GM20000 (cell line): ENCODE measurements around the gene ATP1A3.

Source experiments
- DNase-seq: peaks from one replicate; pipeline ENCODE4 v3.0.0; 2012; ENCODE audit warnings: low spot score
- TF ChIP-seq, protein P1 (sequence below): IDR thresholded peaks from 2 replicates; pipeline ENCODE4 v1.5.1; 2012; ENCODE audit warnings: mild to moderate bottlenecking, control low read depth; ENCODE audit errors: extremely low read depth, missing control alignments

Gene ATP1A3

DNA sequence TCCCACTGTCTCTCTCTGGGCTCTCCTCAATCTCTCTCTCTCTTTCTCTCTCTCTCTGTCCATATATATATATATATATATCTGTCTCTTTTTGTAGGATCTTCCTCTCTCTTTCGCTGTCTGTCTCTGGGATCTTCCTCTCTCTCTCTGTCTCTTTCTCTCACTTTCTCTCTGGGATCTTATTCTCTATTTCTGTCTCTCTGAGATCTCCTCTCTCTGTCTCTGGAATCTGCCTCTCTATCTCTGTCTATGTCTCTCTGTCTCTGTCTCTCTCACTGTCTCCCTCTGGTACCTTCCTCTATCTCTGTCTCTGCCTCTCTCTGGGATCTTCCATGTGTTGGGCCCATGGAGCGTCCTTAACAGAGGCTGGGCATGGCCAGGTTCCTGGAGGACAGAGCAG is 3.4 kb downstream of the ATP1A3 start:
- no peak for DNase-seq
- TF ChIP-seq, protein P1, sequence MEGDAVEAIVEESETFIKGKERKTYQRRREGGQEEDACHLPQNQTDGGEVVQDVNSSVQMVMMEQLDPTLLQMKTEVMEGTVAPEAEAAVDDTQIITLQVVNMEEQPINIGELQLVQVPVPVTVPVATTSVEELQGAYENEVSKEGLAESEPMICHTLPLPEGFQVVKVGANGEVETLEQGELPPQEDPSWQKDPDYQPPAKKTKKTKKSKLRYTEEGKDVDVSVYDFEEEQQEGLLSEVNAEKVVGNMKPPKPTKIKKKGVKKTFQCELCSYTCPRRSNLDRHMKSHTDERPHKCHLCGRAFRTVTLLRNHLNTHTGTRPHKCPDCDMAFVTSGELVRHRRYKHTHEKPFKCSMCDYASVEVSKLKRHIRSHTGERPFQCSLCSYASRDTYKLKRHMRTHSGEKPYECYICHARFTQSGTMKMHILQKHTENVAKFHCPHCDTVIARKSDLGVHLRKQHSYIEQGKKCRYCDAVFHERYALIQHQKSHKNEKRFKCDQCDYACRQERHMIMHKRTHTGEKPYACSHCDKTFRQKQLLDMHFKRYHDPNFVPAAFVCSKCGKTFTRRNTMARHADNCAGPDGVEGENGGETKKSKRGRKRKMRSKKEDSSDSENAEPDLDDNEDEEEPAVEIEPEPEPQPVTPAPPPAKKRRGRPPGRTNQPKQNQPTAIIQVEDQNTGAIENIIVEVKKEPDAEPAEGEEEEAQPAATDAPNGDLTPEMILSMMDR: no peak

DNA sequence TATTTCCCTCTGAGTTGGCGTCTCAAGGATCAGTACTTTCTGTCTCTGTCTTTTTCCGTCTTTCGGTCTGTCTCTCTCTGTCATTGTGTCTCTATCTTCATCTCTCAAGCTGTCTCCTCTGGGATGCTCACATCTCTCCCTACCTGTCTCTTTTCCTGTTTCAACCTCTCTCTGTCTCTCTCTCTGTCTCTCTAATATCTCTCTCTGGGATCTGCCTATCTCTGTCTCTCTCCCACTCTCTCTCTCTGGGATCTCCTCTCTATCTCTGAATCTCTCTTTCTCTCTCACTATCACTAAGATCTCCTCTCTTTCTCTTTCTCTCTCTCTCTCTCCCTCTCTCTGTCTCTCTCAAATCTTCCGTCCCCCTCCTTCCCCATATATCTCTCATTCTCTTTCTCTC is 4.0 kb downstream of the ATP1A3 start:
- TF ChIP-seq, protein P1: no peak
- no peak for DNase-seq

GRCh38 chr19:41988947-41989346 is 5.1 kb downstream of the ATP1A3 start:
- no peak for DNase-seq
- TF ChIP-seq, protein P1: no peak

DNA sequence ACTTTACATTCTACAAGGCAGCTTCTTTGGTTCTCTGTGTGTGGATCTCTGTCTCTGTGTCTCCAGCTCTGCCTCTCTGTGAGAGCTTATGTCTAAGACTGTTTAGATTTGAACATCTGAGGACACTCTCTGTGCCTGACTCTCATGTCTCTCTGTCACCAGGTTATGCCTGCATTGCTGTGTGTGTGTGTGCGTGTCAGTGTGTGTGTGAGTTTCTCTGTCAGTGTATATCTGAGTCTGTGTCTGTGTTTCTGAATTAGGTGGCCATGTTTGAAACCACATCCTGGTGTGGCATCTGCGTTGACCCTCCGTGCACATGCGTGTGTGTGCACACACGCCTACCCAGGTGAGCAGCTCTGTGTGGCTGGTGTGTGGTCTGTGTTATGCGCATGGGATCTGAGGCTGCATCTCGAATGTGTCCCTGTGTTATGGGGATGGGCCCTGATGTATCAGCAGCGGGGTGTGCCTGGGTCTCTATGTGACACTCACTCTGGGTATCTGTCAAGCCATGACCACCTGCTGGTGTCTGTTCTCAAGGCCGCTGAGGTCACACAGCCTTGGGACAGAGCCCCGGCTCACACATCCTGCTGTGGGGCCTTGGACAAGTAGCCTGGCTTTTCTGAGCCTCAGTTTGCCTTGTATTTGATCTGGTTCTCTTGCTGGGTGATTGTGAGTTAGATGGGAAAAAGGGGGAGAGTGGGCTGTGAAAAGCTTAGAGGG is 6.7 kb downstream of the ATP1A3 start:
- TF ChIP-seq, protein P1: no peak
- no peak for DNase-seq

GRCh38 chr19:41984961-41985360 is 9.1 kb downstream of the ATP1A3 start:
- no peak for DNase-seq
- TF ChIP-seq, protein P1: no peak

GRCh38 chr19:41981724-41982123 is 12.3 kb downstream of the ATP1A3 start:
- TF ChIP-seq, protein P1: no peak
- no peak for DNase-seq

DNA sequence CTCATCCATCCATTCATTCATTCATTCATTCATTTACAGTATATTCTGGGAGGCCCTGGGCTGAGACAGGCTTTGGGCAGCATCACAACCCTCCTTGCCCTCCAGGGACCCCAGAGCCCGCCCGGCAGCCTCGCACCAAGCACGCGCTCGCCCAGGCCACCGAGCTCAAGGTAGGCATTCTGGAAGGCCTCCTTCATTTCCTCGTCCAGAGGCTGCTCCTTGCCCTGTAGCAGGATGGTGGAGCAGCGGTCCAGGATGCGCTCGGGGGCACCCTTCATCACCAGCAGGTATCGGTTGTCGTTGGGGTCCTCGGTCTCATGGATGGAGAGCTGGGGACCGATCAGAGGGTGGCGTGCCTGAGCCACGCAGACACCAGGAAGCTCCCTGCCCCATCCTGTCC is 15.6 kb downstream of the ATP1A3 start:
- TF ChIP-seq, protein P1: no peak
- DNase-seq: no peak
